ENCODE measurements around the gene PCGF5. TPM values are rescaled to one million over a fixed set of nuclear protein-coding genes. Genes with fewer than 3 reads are reported as not detected.

Gene PCGF5
- total and polyA plus RNA-seq, 2 of the 8 experiments (the other 6 are each of a cell fraction or from before 2014, with no cell fraction given) = 5.8 to 8.4 TPM

DNA sequence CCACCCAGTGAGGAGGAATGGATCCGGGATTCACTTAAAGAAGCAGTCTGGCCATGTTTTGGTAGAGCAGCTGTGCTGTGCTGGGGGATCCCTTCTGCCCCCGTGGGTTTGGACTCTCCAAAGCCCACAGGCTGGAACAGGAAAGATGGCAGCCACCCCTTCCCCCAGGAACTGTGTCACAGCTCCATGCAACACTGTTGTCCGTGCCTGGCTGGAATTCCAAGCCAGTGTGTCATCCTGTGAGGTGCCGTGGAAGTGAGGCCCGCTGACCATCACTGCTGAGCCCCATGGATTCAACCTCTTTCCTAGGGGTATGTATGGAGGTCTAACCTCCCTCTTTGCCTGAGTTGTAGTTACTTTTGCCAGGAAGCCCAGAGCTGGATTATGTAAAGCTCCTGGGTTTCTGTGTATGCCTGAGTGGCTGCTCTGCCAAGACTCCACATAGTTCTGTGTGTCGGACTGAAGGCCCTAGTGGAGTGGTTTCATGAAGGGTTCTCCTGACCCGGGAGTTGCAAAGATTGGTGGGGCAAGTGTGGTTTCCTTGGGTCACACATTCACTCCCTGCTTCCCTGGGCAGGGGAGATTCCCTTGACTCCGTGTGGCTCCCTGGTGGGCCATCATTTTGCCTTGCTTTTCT lies 35.1 kb upstream of the PCGF5 start:
- Histone ChIP-seq H4K8ac (ENCODE audit: extremely low read depth, insufficient read depth, low read length) (no peak overlapping the region), H3K14ac (ENCODE audit: insufficient read length) (no peak overlapping the region), H2BK120ac (replicated peaks; ENCODE audit: low read depth, low read length) (no peak overlapping the region), H3K56ac (replicated peaks; ENCODE audit: insufficient read length, low read depth, low read length) (no peak overlapping the region), H3K79me1 (ENCODE audit: low read depth, low read length) (no peaks in the 10 kb centered on the region), H2AFZ (ENCODE audit: low read length) (no peak overlapping the region), H3K23me2 (ENCODE audit: low read depth, low read length) (no peaks in the 10 kb centered on the region), H3K4me3 (ENCODE audit: extremely low read depth in 1 of 4, insufficient read depth in 2 of 4, low read depth in 3 of 4, low read length in 4 of 4) (no peak overlapping the region), H3K18ac (ENCODE audit: extremely low read depth, low read length) (no peak overlapping the region), H2BK5ac (ENCODE audit: low read depth, low read length) (no peak overlapping the region), H3K4me2 (ENCODE audit: insufficient read depth in 1 of 2, low read depth in 2 of 2, low read length in 2 of 2) (no peak overlapping the region), H3K36me3 (ENCODE audit: control insufficient read depth in 2 of 4, insufficient read depth in 4 of 4, low read length in 3 of 4) (no peaks in the 10 kb centered on the region), H3K9me3 (ENCODE audit: insufficient read depth in 2 of 2, low read depth in 1 of 2, low read length in 1 of 2) (no peaks in the 10 kb centered on the region), H4K5ac (ENCODE audit: insufficient read length, low read depth, low read length) (no peak overlapping the region), H3K4ac (replicated peaks; ENCODE audit: insufficient read length, low read depth, low read length) (no peak overlapping the region), H3K79me2 (ENCODE audit: control insufficient read depth in 1 of 2, insufficient read depth in 2 of 2, low read length in 2 of 2) (no peaks in the 10 kb centered on the region), H2AK5ac (ENCODE audit: low read depth, low read length) (no peak overlapping the region), H4K20me1 (replicated peaks in 1 of 2; ENCODE audit: control insufficient read depth in 1 of 2, insufficient read depth in 2 of 2, low read length in 2 of 2) (no peaks in the 10 kb centered on the region), H2BK20ac (ENCODE audit: low read length) (no peak overlapping the region), H3K4me1 (replicated peaks in 1 of 4; ENCODE audit: control insufficient read depth in 3 of 4, insufficient read depth in 4 of 4, low read length in 3 of 4) (no peaks in the 10 kb centered on the region), H2BK15ac (ENCODE audit: low read length) (no peak overlapping the region), H3K27me3 (replicated peaks in 1 of 4; ENCODE audit: control insufficient read depth in 3 of 4, extremely low read depth in 1 of 4, insufficient read depth in 3 of 4, low read length in 3 of 4) (no peaks in the 10 kb centered on the region), H4K91ac (replicated peaks; ENCODE audit: insufficient read length, low read length) (no peak overlapping the region), H3K27ac (ENCODE audit: low read depth, low read length) (no peak overlapping the region), H2BK12ac (ENCODE audit: low read depth, low read length) (no peak overlapping the region), H3K9ac (replicated peaks in 1 of 4; ENCODE audit: extremely low read depth in 1 of 4, low read depth in 3 of 4, low read length in 3 of 4) (no peak overlapping the region), H3K23ac (ENCODE audit: insufficient read length) (no peak overlapping the region)
- FAIRE-seq (no peak), DNase-seq (ENCODE audit: low read depth in 1 of 2, low spot score in 2 of 2) (no peak)
- POLR2A ChIA-PET (ENCODE audit: partially characterized antibody) = interaction anchor here (0.6 kb wide), 1 partner anchor 1541 kb away, joined by 3 read pairs; no protein-coding TSS in a partner anchor
- CTCF ChIA-PET (ENCODE audit: partially characterized antibody) = interaction anchor here (1.1 kb wide), 1 partner anchor 180 kb away, joined by 4 read pairs; no protein-coding TSS in a partner anchor
- 86% methylated on average over 8 of the region's 8 CpGs; no CpG with 5 or more reads in 1 of the 2 experiments for WGBS, 2 experiments (ENCODE audit: extremely low coverage in 1 of 2, insufficient coverage in 1 of 2, insufficient read length in 1 of 2, insufficient replicate concordance in 2 of 2, low coverage in 1 of 2, low lambda C conversion rate in 2 of 2, missing lambda C conversion rate in 1 of 2)
- TF ChIP-seq, protein P1, sequence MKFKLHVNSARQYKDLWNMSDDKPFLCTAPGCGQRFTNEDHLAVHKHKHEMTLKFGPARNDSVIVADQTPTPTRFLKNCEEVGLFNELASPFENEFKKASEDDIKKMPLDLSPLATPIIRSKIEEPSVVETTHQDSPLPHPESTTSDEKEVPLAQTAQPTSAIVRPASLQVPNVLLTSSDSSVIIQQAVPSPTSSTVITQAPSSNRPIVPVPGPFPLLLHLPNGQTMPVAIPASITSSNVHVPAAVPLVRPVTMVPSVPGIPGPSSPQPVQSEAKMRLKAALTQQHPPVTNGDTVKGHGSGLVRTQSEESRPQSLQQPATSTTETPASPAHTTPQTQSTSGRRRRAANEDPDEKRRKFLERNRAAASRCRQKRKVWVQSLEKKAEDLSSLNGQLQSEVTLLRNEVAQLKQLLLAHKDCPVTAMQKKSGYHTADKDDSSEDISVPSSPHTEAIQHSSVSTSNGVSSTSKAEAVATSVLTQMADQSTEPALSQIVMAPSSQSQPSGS (IDR thresholded peaks at IDR 0.05; ENCODE audit: low read length) = no peak
- TF ChIP-seq SIX5 (IDR thresholded peaks at IDR 0.05; ENCODE audit: low read depth, low read length) = no peak
- TF ChIP-seq TAF7 (optimal IDR thresholded peaks at IDR 0.05; ENCODE audit: borderline replicate concordance, low read depth, low read length) = no peak
- no peak for TF ChIP-seq HDAC6 (IDR thresholded peaks at IDR 0.05; ENCODE audit: low read depth, low read length)
- TF ChIP-seq, protein P2, sequence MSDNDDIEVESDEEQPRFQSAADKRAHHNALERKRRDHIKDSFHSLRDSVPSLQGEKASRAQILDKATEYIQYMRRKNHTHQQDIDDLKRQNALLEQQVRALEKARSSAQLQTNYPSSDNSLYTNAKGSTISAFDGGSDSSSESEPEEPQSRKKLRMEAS (IDR thresholded peaks at IDR 0.05) = no peak
- no peak for TF ChIP-seq ZNF274 (IDR thresholded peaks at IDR 0.05; ENCODE audit: borderline replicate concordance, extremely low read depth, low read length)
- TF ChIP-seq CHD1 (IDR thresholded peaks at IDR 0.05; ENCODE audit: low read depth, low read length) = no peak
- TF ChIP-seq, protein P3, sequence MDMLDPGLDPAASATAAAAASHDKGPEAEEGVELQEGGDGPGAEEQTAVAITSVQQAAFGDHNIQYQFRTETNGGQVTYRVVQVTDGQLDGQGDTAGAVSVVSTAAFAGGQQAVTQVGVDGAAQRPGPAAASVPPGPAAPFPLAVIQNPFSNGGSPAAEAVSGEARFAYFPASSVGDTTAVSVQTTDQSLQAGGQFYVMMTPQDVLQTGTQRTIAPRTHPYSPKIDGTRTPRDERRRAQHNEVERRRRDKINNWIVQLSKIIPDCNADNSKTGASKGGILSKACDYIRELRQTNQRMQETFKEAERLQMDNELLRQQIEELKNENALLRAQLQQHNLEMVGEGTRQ (IDR thresholded peaks at IDR 0.05; ENCODE audit: low read length) = no peak
- no peak for TF ChIP-seq CBX5 (IDR thresholded peaks at IDR 0.05; ENCODE audit: low read depth, low read length)
- TF ChIP-seq KDM1A (IDR thresholded peaks at IDR 0.05; ENCODE audit: borderline replicate concordance, low read length) = no peak
